HCT116 (cell line): ENCODE data around the gene ARMC12. TPM values are rescaled to one million over a fixed set of nuclear protein-coding genes. Genes with fewer than 3 reads are reported as not detected.

Experiments
- ATAC-seq: fragments of 200-7000 bp; cut with Tn5 transposase; 2 replicates; pipeline ENCODE4 v1.9.1; 2020; ENCODE audit warnings: mild to moderate bottlenecking, moderate library complexity
- BruUV-seq: library from RNA; stranded (reverse); fragments of 400-500 nt; replicated peaks from 2 replicates; lab custom pipeline; 2021; lab: Mats Ljungman, UMichigan
- CTCF ChIA-PET: fragments of 300-600 bp; sonication (Branson Sonifier 250); formaldehyde crosslinking; loops from one replicate; lab custom pipeline; 2021; ENCODE audit warnings: antibody characterized with exemption; lab: Charles Lee
- POLR2A ChIA-PET: fragments of 300-600, 350-600 bp; sonication (Branson Sonifier 250); formaldehyde crosslinking; loops from one replicate; lab custom pipeline; 2021; ENCODE audit warnings: antibody characterized with exemption; lab: Charles Lee
- RAD21 ChIA-PET, 2 experiments: fragments of 300-600 bp; sonication (Branson Sonifier 250); formaldehyde crosslinking; loops; one replicate each; lab custom pipeline; 2023; ENCODE audit warnings: low total read pairs in 2 of 2; ENCODE audit not compliant: uncharacterized antibody in 2 of 2, unreplicated experiment in 2 of 2, low non-redundant PET in 1 of 2; lab: Charles Lee
- DNase-seq: peaks from one replicate; pipeline ENCODE4 v3.0.0-alpha.2; 2010; ENCODE audit warnings: low read depth, low spot score
- H2AFZ ChIP-seq: fragments of 200-600 bp; shearing (Covaris generic), sonication (generic); 2 replicates; pipeline ENCODE4 v1.6.1; 2017; ENCODE audit warnings: low read depth, mixed run types, mixed read lengths, antibody characterized with exemption, low read length; ENCODE audit not compliant: poor library complexity, severe bottlenecking
- H3K27ac ChIP-seq: 2 replicates; pipeline ENCODE4 v1.5.1; 2012; ENCODE audit warnings: low read depth, low read length
- H3K27me3 ChIP-seq: fragments of 200-600 bp; sonication (generic); 2 replicates; pipeline ENCODE4 v1.6.1; 2016; ENCODE audit warnings: mixed run types, low read length, mixed read lengths; ENCODE audit not compliant: insufficient read depth
- H3K36me3 ChIP-seq, 2 experiments: fragments of 200-500 bp in 1 of 2; fragments of 200-600 bp in 1 of 2; sonication (Bioruptor generic) in 1 of 2; sonication (generic) in 1 of 2; 2 replicates each; pipeline versions ENCODE4 v1.5.1 to v1.6.1; 2014 to 2016; ENCODE audit warnings: low read length in 2 of 2, inconsistent platforms in 1 of 2, mixed read lengths in 1 of 2, mixed run types in 1 of 2; ENCODE audit not compliant: insufficient read depth in 2 of 2, control insufficient read depth in 1 of 2
- H3K4me1 ChIP-seq, 2 experiments: fragments of 200-600 bp in 1 of 2; sonication (generic) in 1 of 2; 2 replicates each; pipeline versions ENCODE4 v1.5.1 to v1.6.1; 2012 to 2017; ENCODE audit warnings: low read length in 2 of 2, inconsistent platforms in 1 of 2, mild to moderate bottlenecking in 1 of 2, mixed read lengths in 1 of 2, mixed run types in 1 of 2, moderate library complexity in 1 of 2; ENCODE audit not compliant: insufficient read depth in 2 of 2, control insufficient read depth in 1 of 2
- H3K4me2 ChIP-seq: fragments of 200-600 bp; sonication (generic); 2 replicates; pipeline ENCODE4 v1.6.1; 2017; ENCODE audit warnings: mixed run types, low read length, mixed read lengths
- H3K4me3 ChIP-seq, 2 experiments: fragments of 200-600 bp in 1 of 2; sonication (generic) in 1 of 2; replicated peaks in 1 of 2; 2 replicates each; pipeline ENCODE4 v1.5.1; 2011 to 2016; ENCODE audit warnings: low read length in 2 of 2, control low read depth in 1 of 2, low read depth in 1 of 2, mild to moderate bottlenecking in 1 of 2, mixed read lengths in 1 of 2, mixed run types in 1 of 2
- H3K79me2 ChIP-seq: fragments of 200-600 bp; sonication (generic); 2 replicates; pipeline ENCODE4 v1.6.1; 2017; ENCODE audit warnings: mild to moderate bottlenecking, mixed run types, low read length, moderate library complexity, mixed read lengths; ENCODE audit not compliant: insufficient read depth
- H3K9ac ChIP-seq: fragments of 200-600 bp; sonication (generic); 2 replicates; pipeline ENCODE4 v1.6.1; 2016; ENCODE audit warnings: low read length, mixed read lengths
- H3K9me2 ChIP-seq: fragments of 200-600 bp; sonication (generic), shearing (Covaris generic); 2 replicates; pipeline ENCODE4 v1.6.1; 2017; ENCODE audit warnings: mixed run types, mild to moderate bottlenecking, moderate library complexity; ENCODE audit not compliant: insufficient read depth
- H3K9me3 ChIP-seq, 2 experiments: fragments of 200-500 bp in 1 of 2; fragments of 200-600 bp in 1 of 2; sonication (Bioruptor generic) in 1 of 2; sonication (generic) in 1 of 2; 2 replicates each; pipeline ENCODE4 v1.6.1; 2014 to 2017; ENCODE audit warnings: low read length in 2 of 2, mixed read lengths in 2 of 2, inconsistent platforms in 1 of 2, low read depth in 1 of 2, mild to moderate bottlenecking in 1 of 2, mixed run types in 1 of 2, moderate library complexity in 1 of 2; ENCODE audit not compliant: control insufficient read depth in 1 of 2, insufficient read depth in 1 of 2
- H4K20me1 ChIP-seq: fragments of 200-600 bp; sonication (generic), shearing (Covaris generic); 2 replicates; pipeline ENCODE4 v1.6.1; 2017; ENCODE audit warnings: mixed run types, mild to moderate bottlenecking, moderate library complexity; ENCODE audit not compliant: insufficient read depth
- ATF3 ChIP-seq: IDR thresholded peaks from 2 replicates; pipeline ENCODE4 v1.6.1; 2012
- CBX3 ChIP-seq: IDR thresholded peaks from 2 replicates; pipeline ENCODE4 v1.6.1; 2012; ENCODE audit warnings: low read depth
- CEBPB ChIP-seq: IDR thresholded peaks from 2 replicates; pipeline ENCODE4 v1.6.1; 2012; ENCODE audit warnings: low read depth
- CTCF ChIP-seq, 3 experiments: fragments of 200-600 bp in 1 of 3; sonication (generic) in 1 of 3; IDR thresholded peaks in 2 of 3; conservative IDR thresholded peaks in 1 of 3; 2 replicates each; pipeline ENCODE4 v1.5.1; 2012 to 2017; ENCODE audit warnings: low read depth in 2 of 3, low read length in 2 of 3, antibody characterized with exemption in 1 of 3, borderline replicate concordance in 1 of 3, control low read depth in 1 of 3, mild to moderate bottlenecking in 1 of 3, mixed read lengths in 1 of 3, mixed run types in 1 of 3, moderate library complexity in 1 of 3; ENCODE audit not compliant: insufficient read depth in 1 of 3
- EGR1 ChIP-seq: IDR thresholded peaks from 2 replicates; pipeline ENCODE4 v1.6.1; 2012; ENCODE audit warnings: low read depth
- EZH2phosphoT487 ChIP-seq: fragments of 200-600 bp; IDR thresholded peaks from 2 replicates; pipeline ENCODE4 v1.6.1; 2018; ENCODE audit warnings: antibody characterized with exemption, borderline replicate concordance
- JUND ChIP-seq: IDR thresholded peaks from 2 replicates; pipeline ENCODE4 v1.6.1; 2012
- POLR2AphosphoS5 ChIP-seq: IDR thresholded peaks from 2 replicates; pipeline ENCODE4 v1.6.1; 2011; ENCODE audit warnings: mild to moderate bottlenecking, low read depth, low read length, moderate library complexity
- RAD21 ChIP-seq: IDR thresholded peaks from 2 replicates; pipeline ENCODE4 v1.6.1; 2012; ENCODE audit warnings: low read depth, mild to moderate bottlenecking
- SIN3A ChIP-seq: IDR thresholded peaks from 2 replicates; pipeline ENCODE4 v1.6.1; 2012; ENCODE audit warnings: low read depth
- TCF7L2 ChIP-seq: IDR thresholded peaks from 2 replicates; pipeline ENCODE4 v1.7.0; 2011; ENCODE audit warnings: borderline replicate concordance, inconsistent platforms; ENCODE audit not compliant: insufficient read depth, insufficient read length; ENCODE audit errors: extremely low read depth
- YY1 ChIP-seq: IDR thresholded peaks from 2 replicates; pipeline ENCODE4 v1.6.1; 2011; ENCODE audit warnings: low read length, low read depth, moderate library complexity, mild to moderate bottlenecking; ENCODE audit not compliant: insufficient replicate concordance; ENCODE audit errors: extremely low read depth
- ZNF274 ChIP-seq: fragments of 200-500 bp; sonication (Bioruptor generic); IDR thresholded peaks from 2 replicates; pipeline ENCODE4 v1.6.1; 2014; ENCODE audit warnings: mild to moderate bottlenecking, low read depth, low read length, inconsistent platforms
- intact Hi-C: fragments of 100-400 bp; cut with micrococcal nuclease; formaldehyde crosslinking; loops from 2 replicates; pipeline ENCODE4 v1.10.0; 2022
- total RNA-seq: library from RNA; stranded (reverse); gene quantifications from one replicate; pipeline ENCODE4 v1.2.1, GENCODE V29; 2021; ENCODE audit not compliant: unreplicated experiment
- TF ChIP-seq, protein P1 (sequence below): IDR thresholded peaks from 2 replicates; pipeline ENCODE4 v1.6.1; 2011; ENCODE audit warnings: mild to moderate bottlenecking, low read length, moderate library complexity; ENCODE audit not compliant: insufficient replicate concordance; ENCODE audit errors: extremely low read depth
- TF ChIP-seq, protein P2 (sequence below): IDR thresholded peaks from 2 replicates; pipeline ENCODE4 v1.6.1; 2012; ENCODE audit warnings: low read depth

The ARMC12 gene
- total RNA-seq, 1 experiment from 2014 or later: 0.79 TPM

GRCh38 chr6:35778437-35778836, 41.6 kb downstream of the ARMC12 start (continued):
- TF ChIP-seq, protein P1, sequence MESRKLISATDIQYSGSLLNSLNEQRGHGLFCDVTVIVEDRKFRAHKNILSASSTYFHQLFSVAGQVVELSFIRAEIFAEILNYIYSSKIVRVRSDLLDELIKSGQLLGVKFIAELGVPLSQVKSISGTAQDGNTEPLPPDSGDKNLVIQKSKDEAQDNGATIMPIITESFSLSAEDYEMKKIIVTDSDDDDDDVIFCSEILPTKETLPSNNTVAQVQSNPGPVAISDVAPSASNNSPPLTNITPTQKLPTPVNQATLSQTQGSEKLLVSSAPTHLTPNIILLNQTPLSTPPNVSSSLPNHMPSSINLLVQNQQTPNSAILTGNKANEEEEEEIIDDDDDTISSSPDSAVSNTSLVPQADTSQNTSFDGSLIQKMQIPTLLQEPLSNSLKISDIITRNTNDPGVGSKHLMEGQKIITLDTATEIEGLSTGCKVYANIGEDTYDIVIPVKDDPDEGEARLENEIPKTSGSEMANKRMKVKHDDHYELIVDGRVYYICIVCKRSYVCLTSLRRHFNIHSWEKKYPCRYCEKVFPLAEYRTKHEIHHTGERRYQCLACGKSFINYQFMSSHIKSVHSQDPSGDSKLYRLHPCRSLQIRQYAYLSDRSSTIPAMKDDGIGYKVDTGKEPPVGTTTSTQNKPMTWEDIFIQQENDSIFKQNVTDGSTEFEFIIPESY: no peak
- no peak for TF ChIP-seq RAD21
- no peak for TF ChIP-seq SIN3A

- RAD21 ChIA-PET: no interaction called here
- BruUV-seq: no TSS peak
- CTCF ChIA-PET: no interaction called here
- TF ChIP-seq TCF7L2 (no peak), ATF3 (no peak), CEBPB (no peak), EZH2phosphoT487 (no peak), YY1 (no peak), CTCF (IDR thresholded peaks at IDR 0.05 in 2 of 3, conservative IDR thresholded peaks at IDR 0.05 in 1 of 3; ENCODE audit: borderline replicate concordance in 1 of 3, insufficient read depth in 1 of 3, low read depth in 2 of 3, low read length in 2 of 3) (no peak), EGR1 (no peak), ZNF274 (no peak), CBX3 (no peak), RAD21 (no peak), JUND (no peak), POLR2AphosphoS5 (no peak)
- TF ChIP-seq, protein P2, sequence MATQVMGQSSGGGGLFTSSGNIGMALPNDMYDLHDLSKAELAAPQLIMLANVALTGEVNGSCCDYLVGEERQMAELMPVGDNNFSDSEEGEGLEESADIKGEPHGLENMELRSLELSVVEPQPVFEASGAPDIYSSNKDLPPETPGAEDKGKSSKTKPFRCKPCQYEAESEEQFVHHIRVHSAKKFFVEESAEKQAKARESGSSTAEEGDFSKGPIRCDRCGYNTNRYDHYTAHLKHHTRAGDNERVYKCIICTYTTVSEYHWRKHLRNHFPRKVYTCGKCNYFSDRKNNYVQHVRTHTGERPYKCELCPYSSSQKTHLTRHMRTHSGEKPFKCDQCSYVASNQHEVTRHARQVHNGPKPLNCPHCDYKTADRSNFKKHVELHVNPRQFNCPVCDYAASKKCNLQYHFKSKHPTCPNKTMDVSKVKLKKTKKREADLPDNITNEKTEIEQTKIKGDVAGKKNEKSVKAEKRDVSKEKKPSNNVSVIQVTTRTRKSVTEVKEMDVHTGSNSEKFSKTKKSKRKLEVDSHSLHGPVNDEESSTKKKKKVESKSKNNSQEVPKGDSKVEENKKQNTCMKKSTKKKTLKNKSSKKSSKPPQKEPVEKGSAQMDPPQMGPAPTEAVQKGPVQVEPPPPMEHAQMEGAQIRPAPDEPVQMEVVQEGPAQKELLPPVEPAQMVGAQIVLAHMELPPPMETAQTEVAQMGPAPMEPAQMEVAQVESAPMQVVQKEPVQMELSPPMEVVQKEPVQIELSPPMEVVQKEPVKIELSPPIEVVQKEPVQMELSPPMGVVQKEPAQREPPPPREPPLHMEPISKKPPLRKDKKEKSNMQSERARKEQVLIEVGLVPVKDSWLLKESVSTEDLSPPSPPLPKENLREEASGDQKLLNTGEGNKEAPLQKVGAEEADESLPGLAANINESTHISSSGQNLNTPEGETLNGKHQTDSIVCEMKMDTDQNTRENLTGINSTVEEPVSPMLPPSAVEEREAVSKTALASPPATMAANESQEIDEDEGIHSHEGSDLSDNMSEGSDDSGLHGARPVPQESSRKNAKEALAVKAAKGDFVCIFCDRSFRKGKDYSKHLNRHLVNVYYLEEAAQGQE: no peak
These were observed 43.9 kb downstream of the ARMC12 start, which contains the start of gene CLPSL1 for GRCh38 chr6:35780719-35781118. Gene CLPSL1, plus strand, starts transcription at chr6:35781019. Its CDS starts 92 bp downstream, at chr6:35781111.

More at GRCh38 chr6:35780719-35781118, 43.9 kb downstream of the ARMC12 start, which contains the start of gene CLPSL1:
- Histone ChIP-seq H3K4me3 (no peak within 1 kb of the TSS), H3K9me3 (no peaks in the 10 kb centered on the region), H3K27me3 (no peaks in the 10 kb centered on the region), H3K9ac (no peak within 1 kb of the TSS), H3K79me2 (no peaks in the 10 kb centered on the region), H4K20me1 (no peaks in the 10 kb centered on the region), H3K27ac (no peak within 1 kb of the TSS), H3K36me3 (no peaks in the 10 kb centered on the region), H2AFZ (no peak within 1 kb of the TSS), H3K4me2 (no peak within 1 kb of the TSS), H3K4me1 (peaks cover 17 to 29% of the 10 kb centered on the region in 2 experiments; a peak in 3 of 4 replicates), H3K9me2 (no peaks in the 10 kb centered on the region)
- POLR2A ChIA-PET: no interaction called here
- intact Hi-C loops: no loop called here
- ATAC-seq: no peak
- no peak for DNase-seq
